SKM-1 treated with dmso at 0.1 percent for 144 hours (cell line): ENCODE results near the gene MPV17L2.
"Not testable (repeated sequence)": the region's sequence is repeated elsewhere in the genome, so short reads cannot be mapped to it uniquely, and the experiment has no call there.

Source experiments
- DNase-seq: peaks from one replicate; lab custom pipeline; 2025; ENCODE audit not compliant: unreplicated experiment; lab: John Stamatoyannopoulos, UW

MPV17L2 gene

GRCh38 chr19:18190278-18190677 lies 2.7 kb upstream of the MPV17L2 start:
- DNase-seq = no peak

GRCh38 chr19:18191640-18192062 lies 1.4 kb upstream of the MPV17L2 start:
- DNase-seq = no peak

- no peak for DNase-seq
Observed at GRCh38 chr19:18193388-18194180, 566 bp downstream of the MPV17L2 start.

GRCh38 chr19:18194181-18194530 lies 1.1 kb downstream of the MPV17L2 start:
- DNase-seq = no peak

- no peak for DNase-seq
Observed at GRCh38 chr19:18194554-18195238, 1.7 kb downstream of the MPV17L2 start.

DNA sequence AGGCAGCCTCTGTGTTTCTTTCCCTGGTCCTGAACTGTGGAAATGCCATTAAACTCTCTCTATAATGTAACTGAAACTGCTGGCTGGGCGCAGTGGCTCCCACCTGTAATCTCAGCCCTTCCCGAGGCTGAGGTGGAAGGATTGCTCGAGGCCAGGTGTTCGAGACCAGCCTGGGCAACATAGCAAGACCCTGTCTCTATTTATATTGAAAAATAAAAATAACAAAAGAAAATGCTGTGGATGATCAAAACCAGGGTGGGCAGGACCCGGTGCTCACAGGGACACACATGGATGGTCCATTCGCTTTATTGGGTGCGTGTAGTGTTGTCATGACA lies 3.5 kb downstream of the MPV17L2 start:
- no peak for DNase-seq

DNA sequence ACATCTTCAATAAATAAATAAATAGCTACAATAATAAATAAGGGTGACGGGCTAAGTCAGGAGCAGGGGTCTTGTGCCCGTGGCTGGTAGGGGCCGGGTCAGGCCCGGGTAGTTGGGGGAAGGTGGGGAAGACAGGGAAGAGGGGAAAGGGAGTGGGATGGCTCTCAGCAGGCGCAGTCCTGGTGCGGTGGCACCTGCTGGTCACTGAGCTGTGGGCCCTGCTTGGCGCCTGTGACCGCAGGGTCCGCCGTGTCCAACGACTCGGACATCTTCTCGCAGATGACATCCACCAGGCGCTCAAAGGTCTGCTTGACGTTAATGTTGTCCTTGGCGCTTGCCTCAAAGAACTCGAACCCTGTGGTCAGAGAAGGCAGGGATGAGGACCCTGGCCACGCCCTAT lies 4.3 kb downstream of the MPV17L2 start:
- no peak for DNase-seq

DNA sequence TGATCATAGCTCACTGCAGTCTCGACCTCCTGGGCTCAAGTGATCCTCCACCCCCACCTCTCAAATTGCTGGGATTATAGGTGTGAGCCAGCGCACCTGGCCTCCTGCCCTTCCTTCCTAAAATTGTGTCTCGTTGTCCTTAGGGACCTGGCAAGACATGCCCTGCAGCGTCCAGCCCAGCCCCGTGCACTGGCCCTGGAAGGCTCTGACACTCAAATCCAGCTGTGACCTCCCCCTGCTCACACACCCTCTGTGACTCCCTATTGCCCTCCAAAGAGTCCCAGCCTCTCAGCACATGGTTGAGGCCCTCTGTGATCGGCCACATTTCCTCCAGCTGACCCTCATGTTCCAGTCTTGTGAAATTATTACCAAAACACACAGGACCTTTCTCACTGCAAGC lies 4.9 kb downstream of the MPV17L2 start:
- no peak for DNase-seq

GRCh38 chr19:18198374-18198773 lies 5.4 kb downstream of the MPV17L2 start:
- no peak for DNase-seq

- DNase-seq = no peak
Observed at GRCh38 chr19:18202397-18202777, 9.4 kb downstream of the MPV17L2 start.

GRCh38 chr19:18202778-18203407 lies 9.9 kb downstream of the MPV17L2 start:
- no peak for DNase-seq

DNA sequence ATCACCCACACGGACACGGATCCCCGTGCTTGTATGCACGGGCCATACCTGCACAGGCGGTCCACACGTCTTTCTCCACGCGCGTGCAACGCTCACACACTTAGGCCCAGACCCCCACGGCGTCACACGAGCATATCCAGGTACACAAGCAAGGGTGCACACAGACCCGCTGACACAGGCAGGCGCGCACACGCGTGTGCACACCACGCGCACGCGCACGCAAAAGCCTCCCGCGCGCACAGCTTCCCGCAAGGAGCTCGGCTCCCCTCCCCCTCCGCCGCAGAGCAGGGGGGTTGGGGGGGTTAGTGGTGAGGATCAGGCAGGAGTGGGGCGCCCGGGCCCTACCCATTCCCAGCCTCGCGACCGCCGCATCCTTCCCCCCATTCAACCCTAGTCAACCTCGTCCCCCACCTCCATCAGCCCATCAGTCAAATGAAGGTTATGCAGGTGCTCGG lies 10.4 kb downstream of the MPV17L2 start:
- no peak for DNase-seq

DNA sequence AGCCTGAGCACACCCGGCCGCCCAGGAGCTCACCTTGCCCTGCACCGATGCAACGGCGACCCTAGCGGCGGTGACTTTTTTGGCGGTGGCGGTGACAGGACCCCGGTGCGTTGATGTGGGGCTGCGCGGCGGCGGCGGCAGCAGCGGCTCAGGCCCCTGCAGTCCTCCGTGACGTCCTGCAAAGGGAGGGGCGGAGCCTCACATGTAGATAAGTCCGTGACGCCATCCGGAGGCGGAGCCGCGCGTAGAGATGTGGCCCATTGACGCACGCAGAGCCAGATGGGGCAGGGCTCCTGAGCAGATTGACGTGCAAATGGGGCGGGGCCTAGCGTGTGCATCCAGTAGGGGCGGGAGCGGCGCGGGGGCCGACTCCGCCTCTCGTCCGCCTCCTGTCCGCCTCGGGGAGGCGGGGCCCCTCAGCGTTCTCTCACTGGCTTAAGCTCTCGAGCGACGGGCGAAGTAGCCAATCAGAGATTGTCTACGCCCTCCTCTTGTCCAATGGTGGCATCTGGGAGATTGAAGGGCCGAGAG lies 10.9 kb downstream of the MPV17L2 start, which contains the start of gene RAB3A:
Gene RAB3A (minus strand): TSS at position 180 of the 531 bp plus-strand sequence. CDS start 1,302 bp downstream, outside the sequence.
- DNase-seq = peak; percentile 99

DNA sequence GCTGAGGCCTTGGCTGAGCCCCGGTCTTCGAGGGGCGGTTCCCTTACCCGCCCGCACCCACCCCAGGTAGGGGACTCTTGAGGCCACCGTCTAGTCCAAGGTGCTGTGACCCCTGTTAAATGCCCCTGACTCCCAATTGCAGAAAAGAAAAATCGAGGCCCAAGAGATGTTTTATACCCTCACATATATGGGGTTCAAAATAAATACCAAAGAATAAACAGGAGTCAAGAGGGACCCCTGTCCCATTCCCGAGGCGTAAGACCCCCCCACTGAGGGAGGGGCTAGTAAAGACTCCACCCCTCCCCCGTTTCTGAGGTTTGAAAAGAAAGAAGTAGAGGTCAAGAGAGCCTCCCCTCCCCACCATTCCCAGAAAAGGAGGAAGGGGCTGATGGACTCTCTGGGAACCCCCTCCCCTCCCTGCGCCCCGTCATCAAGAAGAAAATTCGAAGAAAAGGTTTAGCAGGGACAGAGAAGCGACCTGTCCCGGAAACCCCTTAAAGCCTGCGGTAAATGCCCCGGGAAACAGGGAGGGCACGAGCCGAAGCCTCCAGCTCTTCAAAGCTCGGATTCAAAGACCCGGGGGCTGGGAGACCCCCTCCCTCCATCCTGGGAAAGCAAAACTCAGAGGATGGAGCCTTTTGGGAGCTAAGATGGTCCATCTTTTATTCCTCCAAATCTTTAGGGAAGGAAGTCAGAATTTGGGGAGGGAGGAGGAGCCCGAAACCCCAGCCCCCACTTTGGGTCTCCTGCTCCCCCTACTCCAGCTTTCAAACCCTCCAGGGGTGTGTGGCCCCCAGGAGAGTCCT lies 11.6 kb downstream of the MPV17L2 start:
- peak; percentile 58 for DNase-seq

DNA sequence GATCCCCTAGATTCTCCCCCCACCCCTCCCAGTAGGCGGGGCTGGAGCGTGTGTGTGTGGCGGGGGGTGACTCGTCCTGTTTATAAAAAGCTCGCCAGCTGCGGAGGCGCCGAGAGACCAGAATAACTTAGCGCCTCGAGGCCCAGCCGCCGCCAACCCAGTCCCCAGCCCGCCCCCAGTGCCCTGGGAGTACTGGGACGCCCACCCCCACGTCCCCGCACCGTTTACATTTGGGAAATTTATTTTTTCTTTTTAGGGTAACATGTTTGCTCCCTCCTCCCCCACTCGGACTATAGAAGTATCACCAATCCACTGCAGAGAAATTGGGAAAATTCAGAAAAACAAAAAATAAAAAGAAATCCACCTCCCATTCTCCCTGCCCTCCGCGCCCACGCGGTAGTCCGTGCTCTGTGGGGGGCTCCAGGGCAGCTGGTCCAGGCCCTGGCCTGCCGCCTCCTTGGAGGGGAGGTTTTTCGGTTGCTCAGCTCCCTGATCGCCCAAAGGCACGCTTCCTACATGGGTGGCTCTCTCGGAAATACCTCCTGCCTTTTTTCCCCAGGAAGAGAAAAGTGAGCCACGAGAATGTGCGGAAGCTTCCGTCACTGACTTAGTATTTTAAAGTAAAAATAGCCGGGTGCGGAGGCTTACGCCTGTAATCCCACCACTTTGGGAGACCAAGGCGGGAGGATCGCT lies 12.3 kb downstream of the MPV17L2 start:
- no peak for DNase-seq

DNA sequence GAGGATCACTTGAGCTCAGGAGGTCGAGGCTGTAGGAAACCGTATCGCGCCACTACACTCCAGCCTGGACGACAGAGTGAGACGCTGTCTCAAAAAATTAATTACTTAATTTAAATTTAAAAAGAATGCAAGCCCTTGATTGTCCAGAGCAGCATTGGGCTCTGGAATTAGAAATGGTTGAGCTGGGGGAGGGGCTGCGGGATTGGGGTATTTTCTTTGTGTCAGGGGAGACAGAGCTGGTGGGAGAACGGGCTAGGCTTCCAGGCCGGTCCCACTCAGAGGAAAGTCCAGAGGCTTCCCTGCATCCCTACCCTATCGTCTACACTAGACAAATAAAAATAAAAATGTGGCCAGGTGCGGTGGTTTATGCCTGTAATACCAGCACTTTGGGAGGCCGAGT lies 13.0 kb downstream of the MPV17L2 start:
- no peak for DNase-seq

GRCh38 chr19:18208098-18208951 lies 15.3 kb downstream of the MPV17L2 start:
- DNase-seq = no peak

- DNase-seq = not testable (repeated sequence)
Observed at GRCh38 chr19:18209912-18210311, 16.9 kb downstream of the MPV17L2 start.

GRCh38 chr19:18211683-18212082 lies 18.7 kb downstream of the MPV17L2 start:
- DNase-seq = no peak
